HepG2 (cell line): ENCODE results near the gene AP3B1. TPM values are rescaled to one million over a fixed set of nuclear protein-coding genes. Genes with fewer than 3 reads are reported as not detected.

ENCODE experiments used
- ATAC-seq: fragments of 200-7000 bp; cut with Tn5 transposase; 3 replicates; pipeline ENCODE4 v1.9.1; 2020; ENCODE audit warnings: mild to moderate bottlenecking, moderate library complexity
- BruUV-seq: library from RNA; stranded (reverse); fragments of 400-500 nt; replicated peaks from 2 replicates; lab custom pipeline; 2021; lab: Mats Ljungman, UMichigan
- CTCF ChIA-PET: fragments of 300-600 bp; formaldehyde crosslinking; extraction: SDS; loops from one replicate; lab custom pipeline; 2021; ENCODE audit warnings: low total read pairs, inconsistent platforms, low intra/inter-chr PET ratio; lab: Yijun Ruan, JAX
- POLR2A ChIA-PET: fragments of 350-600 bp; sonication (Branson Sonifier 250); formaldehyde crosslinking; loops from one replicate; lab custom pipeline; 2020; ENCODE audit warnings: antibody characterized with exemption, inconsistent platforms; lab: Yijun Ruan, JAX
- DNase-seq: peaks from one replicate; pipeline ENCODE4 v3.0.0-alpha.2; 2015; ENCODE audit warnings: low spot score
- FAIRE-seq: peaks from 3 replicates; lab custom pipeline; 2011; peaks lifted over from hg19 to GRCh38; lab: Jason Lieb, UNC
- H2AFZ ChIP-seq: one replicate; pipeline ENCODE4 v1.6.1; 2011; ENCODE audit warnings: low read length, inconsistent platforms
- H3K27ac ChIP-seq: fragments of 300-600 bp; 3 replicates; pipeline ENCODE4 v1.8.0; 2011; ENCODE audit warnings: mixed run types, mild to moderate bottlenecking, mixed read lengths, low read length, inconsistent platforms; ENCODE audit not compliant: insufficient read depth; ENCODE audit errors: extremely low read length
- H3K27me3 ChIP-seq, 2 experiments: fragments of 200-600 bp in 1 of 2; 2 replicates in 1 of 2; 3 replicates in 1 of 2; pipeline versions ENCODE4 v1.6.0 to v1.8.0; 2011; ENCODE audit warnings: low read length in 2 of 2, mild to moderate bottlenecking in 2 of 2, moderate library complexity in 2 of 2, inconsistent platforms in 1 of 2; ENCODE audit not compliant: insufficient read depth in 2 of 2, control insufficient read depth in 1 of 2
- H3K36me3 ChIP-seq, 2 experiments: fragments of 200-600 bp in 1 of 2; replicated peaks in 1 of 2; 2 replicates in 1 of 2; 3 replicates in 1 of 2; pipeline versions ENCODE4 v1.5.1 to v1.8.0; 2011; ENCODE audit warnings: low read length in 2 of 2, inconsistent platforms in 1 of 2; ENCODE audit not compliant: insufficient read depth in 2 of 2, control insufficient read depth in 1 of 2
- H3K4me1 ChIP-seq: 2 replicates; pipeline ENCODE4 v1.5.1; 2012; ENCODE audit warnings: low read length, inconsistent platforms; ENCODE audit not compliant: insufficient read depth
- H3K4me2 ChIP-seq: 2 replicates; pipeline ENCODE4 v1.6.0; 2011; ENCODE audit warnings: low read depth, low read length, inconsistent platforms
- H3K4me3 ChIP-seq, 3 experiments: fragments of 200-600 bp in 1 of 3; sonication (generic), shearing (Covaris generic) in 1 of 3; replicated peaks in 1 of 3; 2 replicates each; pipeline ENCODE4 v1.5.1; 2011 to 2016; ENCODE audit warnings: low read length in 3 of 3, inconsistent platforms in 2 of 3, low read depth in 2 of 3, mild to moderate bottlenecking in 2 of 3, control low read depth in 1 of 3, mixed read lengths in 1 of 3; ENCODE audit not compliant: insufficient read depth in 1 of 3
- H3K79me2 ChIP-seq: one replicate; pipeline ENCODE4 v1.6.1; 2011; ENCODE audit warnings: low read length, inconsistent platforms; ENCODE audit not compliant: insufficient read depth
- H3K9ac ChIP-seq: 2 replicates; pipeline ENCODE4 v1.6.0; 2011; ENCODE audit warnings: mild to moderate bottlenecking, low read depth, low read length, inconsistent platforms; ENCODE audit not compliant: insufficient read depth
- H3K9me3 ChIP-seq: 2 replicates; pipeline ENCODE4 v1.5.1; 2012; ENCODE audit warnings: mild to moderate bottlenecking, low read length
- H4K20me1 ChIP-seq: 2 replicates; pipeline ENCODE4 v1.6.0; 2011; ENCODE audit warnings: inconsistent platforms, mild to moderate bottlenecking, low read length, moderate library complexity; ENCODE audit not compliant: insufficient read depth
- ARID4A ChIP-seq: sonication (generic); formaldehyde crosslinking; IDR thresholded peaks from 2 replicates; pipeline ENCODE4 v1.5.0; 2020; ENCODE audit warnings: mild to moderate bottlenecking, missing genetic modification reagents, borderline replicate concordance
- PAX8 ChIP-seq: sonication (generic); formaldehyde crosslinking; IDR thresholded peaks from 2 replicates; pipeline ENCODE4 v1.8.0; 2022; ENCODE audit warnings: mild to moderate bottlenecking, missing genetic modification reagents, borderline replicate concordance
- SP1 ChIP-seq, 2 experiments: fragments of 450-650 bp in 1 of 2; sonication (generic) in 1 of 2; formaldehyde crosslinking in 1 of 2; IDR thresholded peaks; 2 replicates each; pipeline versions ENCODE4 v1.4.0 to v1.6.1; 2016 to 2020; ENCODE audit warnings: missing genetic modification reagents in 1 of 2
- ZNF512 ChIP-seq: sonication (generic); formaldehyde crosslinking; IDR thresholded peaks from 2 replicates; pipeline ENCODE4 v1.4.0; 2020; ENCODE audit warnings: mild to moderate bottlenecking, missing genetic modification reagents
- ZNF644 ChIP-seq: IDR thresholded peaks from 2 replicates; pipeline ENCODE4 v1.6.1; 2016; ENCODE audit warnings: low read depth
- WGBS: methylation state at CpG from one replicate; pipeline ENCODE4 v1.1.6; 2017; ENCODE audit warnings: low lambda C conversion rate; 5-methylcytosine and 5-hydroxymethylcytosine counted together
- in situ Hi-C: cut with HindIII; loops from 2 replicates; pipeline ENCODE4 v1.10.0; 2017; ENCODE audit warnings: low pct_unique_long_range_greater_than_20kb; ENCODE audit not compliant: extremely low pct_ligation_motif_present
- intact Hi-C: fragments of 100-400 bp; cut with micrococcal nuclease; formaldehyde crosslinking; loops from one replicate; pipeline ENCODE4 v1.10.0; 2022; ENCODE audit not compliant: unreplicated experiment
- polyA plus RNA-seq, 8 experiments: library from polyadenylated mRNA; depleted of rRNA in 3 of 8; stranded (reverse) in 7 of 8; unstranded in 1 of 8; fragments of >200 nt; fragmentation: Illumina TruSeq in 4 of 8; extraction: Trizol in 4 of 8; gene quantifications; 2 replicates each; pipeline versions ENCODE4 v1.2.1 to v1.2.3, GENCODE V29; 2011 to 2016; ENCODE audit warnings: low read depth in 4 of 8, missing spikeins in 1 of 8, mixed read lengths in 1 of 8; ENCODE audit not compliant: insufficient read depth in 1 of 8
- total RNA-seq, 5 experiments: library from RNA; depleted of rRNA; stranded (reverse); fragments of >200 nt; fragmentation: Illumina TruSeq; extraction: Trizol; gene quantifications; 2 replicates each; pipeline ENCODE4 v1.2.3, GENCODE V29; 2016; ENCODE audit warnings: low read depth in 1 of 5

Gene AP3B1
- total and polyA plus RNA-seq, 2 of the 13 experiments (the other 11 are each of a cell fraction or from before 2014, with no cell fraction given), result 37.7 to 51.2 TPM

GRCh38 chr5:78046006-78046405 is 248.5 kb downstream of the AP3B1 start:
- ATAC-seq (no peak), DNase-seq (no peak), FAIRE-seq (no peak)
- H3K79me2 ChIP-seq, result no peaks in the 10 kb centered on the region
- TF ChIP-seq PAX8 (no peak), SP1 (IDR thresholded peaks at IDR 0.05) (no peak), SP1 (CRISPR knock-in tag; IDR thresholded peaks at IDR 0.05) (no peak), ZNF512 (no peak), ZNF644 (CRISPR knock-in tag) (no peak), ARID4A (CRISPR knock-in tag) (no peak)
- POLR2A ChIA-PET, result no interaction called here
- H4K20me1 ChIP-seq, result no peaks in the 10 kb centered on the region
- no peak overlapping the region for H3K4me2 ChIP-seq
- CTCF ChIA-PET, result no interaction called here
- H3K4me1 ChIP-seq, result no peaks in the 10 kb centered on the region
- 100% methylated on average over 8 of the region's 9 CpGs for WGBS
- H3K9ac ChIP-seq, result no peak overlapping the region
- no TSS peak for BruUV-seq
- no peak overlapping the region for H3K27ac ChIP-seq
- in situ Hi-C loops, result no loop called here
- H3K36me3 ChIP-seq, result no peaks in the 10 kb centered on the region
- no peaks in the 10 kb centered on the region for H3K9me3 ChIP-seq
- intact Hi-C loops, result no loop called here
- no peaks in the 10 kb centered on the region for H3K27me3 ChIP-seq
- H2AFZ ChIP-seq, result no peak overlapping the region
- H3K4me3 ChIP-seq, result no peak overlapping the region
